Erythroblast (primary cell): Measurements from ENCODE around the gene EHBP1.

ENCODE experiments used
- GATA1 ChIP-seq: IDR thresholded peaks from 2 replicates; pipeline ENCODE4 v1.6.1; 2011; ENCODE audit warnings: low read depth, mild to moderate bottlenecking, control low read depth, low read length, moderate library complexity
- POLR2A ChIP-seq: IDR thresholded peaks from 2 replicates; pipeline ENCODE4 v1.6.1; 2011; ENCODE audit warnings: mild to moderate bottlenecking, low read length

- TF ChIP-seq POLR2A (no peak), GATA1 (no peak)
Observed at GRCh38 chr2:62923242-62923641, 217.7 kb downstream of the EHBP1 start.
